GM10248 (cell line): ENCODE results near the gene ZC2HC1C.
A peak's percentile ranks its signal among the peaks of the same experiment; 100 is the strongest.

Source experiments
- CTCF ChIA-PET: fragments of 300-600 bp; sonication (Branson Sonifier 250); formaldehyde crosslinking; extraction: SDS; loops from one replicate; lab custom pipeline; 2021; ENCODE audit warnings: antibody characterized with exemption; lab: Yijun Ruan, JAX
- POLR2A ChIA-PET: fragments of 350-650 bp; sonication (Branson Sonifier 250); formaldehyde crosslinking; extraction: SDS; loops from one replicate; lab custom pipeline; 2020; ENCODE audit warnings: antibody characterized with exemption; lab: Yijun Ruan, JAX
- DNase-seq: peaks from one replicate; pipeline ENCODE4 v3.0.0; 2012; ENCODE audit errors: extremely low spot score
- CTCF ChIP-seq: IDR thresholded peaks from 2 replicates; pipeline ENCODE4 v1.5.1; 2012; ENCODE audit warnings: mild to moderate bottlenecking, low read depth; ENCODE audit errors: extremely low read depth, missing control alignments, control extremely low read depth

The ZC2HC1C gene

GRCh38 chr14:75083271-75083670 is 13.8 kb downstream of the ZC2HC1C start:
- no peak for DNase-seq
- ChIA-PET CTCF (interaction anchor here (0.6 to 2.1 kb wide), 5 partner anchors 129 to 321 kb away, joined by 3 to 11 read pairs (median 3); no protein-coding TSS in a partner anchor), POLR2A (no interaction called here)
- no peak for TF ChIP-seq CTCF

GRCh38 chr14:75084513-75084912 is 15.1 kb downstream of the ZC2HC1C start:
- ChIA-PET CTCF (interaction anchor here (2.1 kb wide), 1 partner anchor 224 kb away, joined by 11 read pairs; no protein-coding TSS in a partner anchor), POLR2A (no interaction called here)
- TF ChIP-seq CTCF = no peak
- no peak for DNase-seq

- ChIA-PET CTCF (interaction anchor here (0.6 to 5.5 kb wide), 51 partner anchors 9 to 566 kb away, joined by 3 to 72 read pairs (median 4); partner anchors contain the start of genes ACYP1, EIF2B2, NEK9 and RPS6KL1), POLR2A (no interaction called here)
- TF ChIP-seq CTCF = no peak
- DNase-seq = no peak
Measured at GRCh38 chr14:75088153-75088552, 18.7 kb downstream of the ZC2HC1C start.

- DNase-seq = peak; percentile 49
- TF ChIP-seq CTCF = peak; percentile 56
- ChIA-PET CTCF (interaction anchor here (0.6 to 5.5 kb wide), 58 partner anchors 9 to 565 kb away, joined by 3 to 72 read pairs (median 4); partner anchors contain the start of genes ACYP1, EIF2B2, NEK9 and RPS6KL1), POLR2A (no interaction called here)
Measured at GRCh38 chr14:75088566-75089373, 19.3 kb downstream of the ZC2HC1C start.

GRCh38 chr14:75090353-75090752 is 20.9 kb downstream of the ZC2HC1C start:
- ChIA-PET POLR2A (no interaction called here), CTCF (interaction anchor here (1.2 to 5.5 kb wide), 9 partner anchors 10 to 245 kb away, joined by 3 to 72 read pairs (median 27); partner anchors contain the start of gene ACYP1)
- DNase-seq = no peak
- TF ChIP-seq CTCF = no peak

GRCh38 chr14:75091251-75091650 is 21.8 kb downstream of the ZC2HC1C start:
- ChIA-PET POLR2A (no interaction called here), CTCF (interaction anchor here (1.2 to 5.5 kb wide), 8 partner anchors 9 to 246 kb away, joined by 3 to 72 read pairs (median 4); no protein-coding TSS in a partner anchor)
- DNase-seq = no peak
- TF ChIP-seq CTCF = no peak
